Stimulated activated CD4-positive, alpha-beta T cell treated with anti-CD3 and anti-CD28 coated beads, Interleukin-12 subunit alpha, Interleukin-12 subunit beta, amount 100 ng/mL, for 48 hours (primary cell): ENCODE results near the gene IL16.
"Not testable (repeated sequence)": the region's sequence is repeated elsewhere in the genome, so short reads cannot be mapped to it uniquely, and the experiment has no call there.

Experiments used
- DNase-seq, 3 donors: peaks; one replicate each; pipeline ENCODE4 v3.0.0-alpha.2; 2020; ENCODE audit warnings: low read depth in 2 of 3, low spot score in 1 of 3

IL16 gene

GRCh38 chr15:81196576-81197254 lies at the start of gene IL16:
IL16 (plus strand) TSS chr15:81196879; CDS start chr15:81225400, 28,521 bp downstream.
- DNase-seq: no peak

DNA sequence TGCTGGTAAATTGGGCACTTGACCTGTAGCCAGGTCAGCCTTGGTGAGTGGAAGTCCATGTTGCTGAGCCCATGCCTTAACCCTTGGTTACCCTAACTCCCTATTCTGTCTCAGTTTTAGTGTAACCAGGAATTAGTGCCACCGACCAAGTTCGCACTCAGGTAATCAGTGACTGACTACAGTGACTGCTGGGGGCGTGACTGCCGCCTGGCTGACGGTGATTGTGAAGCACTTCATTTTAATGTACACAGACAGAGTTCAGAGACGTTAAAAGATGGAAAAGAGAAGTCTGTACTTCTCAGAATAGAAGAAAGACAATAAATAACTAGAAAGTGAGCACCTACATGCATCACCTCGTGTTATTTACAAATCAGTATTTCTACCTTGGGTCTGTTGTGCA lies 45.3 kb upstream of the IL16 start:
- DNase-seq: no peak

- no peak for DNase-seq
Observed at GRCh38 chr15:81152339-81152738, 44.3 kb upstream of the IL16 start.

- DNase-seq: no peak
Observed at GRCh38 chr15:81152799-81153198, 43.9 kb upstream of the IL16 start.

- DNase-seq: peak in 1 of 3 donors; percentile 15
Observed at GRCh38 chr15:81155375-81156218, 41.1 kb upstream of the IL16 start.

- DNase-seq: no peak
Observed at GRCh38 chr15:81156324-81156723, 40.4 kb upstream of the IL16 start.

DNA sequence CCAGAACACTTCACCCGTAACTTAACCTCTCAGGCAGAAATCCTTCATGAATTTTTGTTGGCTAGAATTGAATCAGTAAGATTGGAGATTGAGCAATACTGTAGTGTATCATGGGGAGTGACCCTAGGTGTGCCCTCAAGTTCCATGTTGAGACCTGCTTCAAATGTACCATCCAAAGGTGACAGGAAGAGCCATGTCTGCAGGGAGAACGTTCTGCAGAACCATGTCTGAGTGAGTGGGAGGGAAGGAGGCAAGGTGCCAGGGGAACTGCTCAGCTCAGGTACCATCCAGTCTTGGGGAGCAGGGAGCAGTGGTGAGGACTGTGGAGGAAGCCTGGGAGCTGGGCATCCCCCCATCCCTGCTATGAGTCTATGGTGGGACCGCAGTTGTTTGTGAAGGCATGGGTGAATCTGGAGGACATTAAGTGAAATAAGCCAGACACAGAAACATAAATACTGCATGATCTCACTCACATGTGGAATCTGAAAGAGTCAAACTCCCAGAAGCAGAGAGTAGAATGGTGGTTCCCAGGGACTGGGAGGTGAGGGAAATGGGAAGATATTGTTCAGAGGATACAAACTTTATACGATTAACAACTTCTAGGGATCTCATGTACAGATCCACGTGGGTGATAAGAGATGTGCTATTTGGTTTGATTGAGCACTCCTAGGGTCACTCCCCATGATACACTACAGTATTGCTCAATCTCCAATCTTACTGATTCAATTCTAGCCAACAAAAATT lies 39.3 kb upstream of the IL16 start:
- no peak for DNase-seq

DNA sequence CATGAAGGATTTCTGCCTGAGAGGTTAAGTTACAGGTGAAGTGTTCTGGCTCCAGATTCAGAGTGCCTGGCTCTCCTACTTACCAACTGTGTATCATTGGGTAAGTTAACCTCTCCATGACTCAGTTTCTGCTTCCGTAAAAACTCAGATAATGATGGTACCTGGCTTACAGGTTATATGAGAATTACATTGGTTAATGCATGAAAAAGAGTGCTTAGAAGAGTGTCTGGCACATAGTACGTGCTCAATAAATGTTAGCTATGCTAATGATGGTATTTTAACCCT lies 38.8 kb upstream of the IL16 start:
- DNase-seq: no peak

DNA sequence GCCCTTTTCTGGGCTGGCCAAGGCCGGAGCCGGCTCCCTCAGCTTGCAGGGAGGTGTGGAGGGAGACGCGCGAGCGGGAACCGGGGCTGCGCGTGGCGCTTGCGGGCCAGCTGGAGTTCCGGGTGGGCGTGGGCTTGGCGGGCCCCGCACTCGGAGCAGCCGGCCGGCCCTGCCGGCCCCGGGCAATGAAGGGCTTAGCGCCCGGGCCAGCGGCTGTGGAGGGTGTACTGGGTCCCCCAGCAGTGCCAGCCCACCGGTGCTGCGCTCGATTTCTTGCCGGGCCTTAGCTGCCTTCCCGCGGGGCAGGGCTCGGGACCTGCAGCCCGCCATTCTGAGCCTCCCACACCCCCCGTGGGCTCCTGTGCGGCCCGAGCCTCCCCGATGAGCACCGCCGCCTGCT lies 38.1 kb upstream of the IL16 start:
- not testable (repeated sequence) for DNase-seq

GRCh38 chr15:81160312-81161159 lies 36.1 kb upstream of the IL16 start:
- no peak for DNase-seq

GRCh38 chr15:81161160-81161673 lies 35.5 kb upstream of the IL16 start:
- no peak for DNase-seq

GRCh38 chr15:81161851-81162250 lies 34.8 kb upstream of the IL16 start:
- peak in 1 of 3 donors; percentile 15 for DNase-seq

- DNase-seq: no peak
Observed at GRCh38 chr15:81163961-81164800, 32.5 kb upstream of the IL16 start.

DNA sequence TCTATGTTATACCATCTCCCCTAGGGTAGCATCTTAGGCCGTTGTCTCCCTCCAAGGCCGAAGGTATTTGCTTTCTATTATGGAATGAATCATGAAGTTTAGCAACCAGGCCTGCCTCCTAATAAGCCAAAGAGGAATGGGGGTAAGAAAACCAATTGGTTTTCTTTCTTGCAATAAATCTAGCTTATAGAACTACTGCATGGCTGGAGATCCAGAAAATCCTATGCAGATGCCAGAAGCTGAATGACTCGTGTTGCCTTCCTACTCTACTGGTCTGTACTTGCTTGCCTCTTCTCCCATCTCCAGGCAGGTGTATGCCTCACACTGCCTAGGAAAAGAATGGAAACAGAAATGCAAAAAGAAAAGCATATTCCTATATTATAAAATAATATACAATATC lies 31.1 kb upstream of the IL16 start:
- no peak for DNase-seq

DNA sequence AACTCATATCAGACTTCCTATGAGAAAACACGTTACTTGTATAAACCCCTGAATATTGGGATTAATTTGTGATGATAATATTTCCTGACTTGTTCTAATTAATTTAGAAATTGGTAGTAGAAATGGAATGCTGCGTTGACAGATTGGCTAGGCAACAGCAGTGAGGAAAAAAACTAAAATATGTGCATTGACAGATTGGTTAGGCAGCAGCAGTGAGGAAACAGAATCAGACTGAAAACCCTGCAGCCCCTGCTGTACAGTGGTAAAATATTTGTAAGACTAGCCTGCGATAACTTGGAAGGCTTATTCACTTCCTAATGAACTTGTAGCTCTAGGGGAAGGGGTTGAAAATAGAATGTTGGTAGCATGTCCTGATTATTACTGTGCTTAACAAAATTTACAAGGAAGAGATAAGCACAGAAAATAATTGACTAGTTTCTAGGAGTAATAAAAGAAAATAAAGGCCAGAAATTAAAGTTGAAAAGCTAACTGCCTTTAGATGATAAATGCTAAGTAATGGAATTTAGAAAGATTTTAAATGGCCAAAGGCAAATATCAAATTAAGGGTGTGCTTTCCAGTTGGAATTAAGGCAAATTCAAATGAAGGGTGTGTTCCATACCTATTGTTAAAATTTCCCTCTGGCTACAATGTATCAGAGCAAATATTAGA lies 29.9 kb upstream of the IL16 start:
- DNase-seq: no peak

DNA sequence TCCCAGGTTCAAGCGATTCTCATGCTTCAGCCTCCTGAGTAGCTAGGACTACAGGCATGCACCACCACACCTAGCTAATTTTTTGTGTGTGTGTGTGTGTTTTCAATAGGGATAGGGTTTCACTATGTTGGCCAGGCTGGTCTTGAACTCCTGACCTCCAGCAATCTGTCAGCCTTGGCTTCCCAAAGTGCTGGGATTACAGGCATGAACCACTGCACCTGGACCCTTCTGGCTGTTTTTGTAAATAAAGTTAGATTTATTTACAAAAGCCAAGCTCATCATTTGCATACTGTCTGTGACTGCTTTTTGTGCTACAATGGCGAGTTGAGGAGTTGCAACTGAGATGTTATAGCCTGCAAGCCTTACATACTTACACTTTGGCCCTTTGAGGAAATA lies 28.6 kb upstream of the IL16 start:
- no peak for DNase-seq

DNA sequence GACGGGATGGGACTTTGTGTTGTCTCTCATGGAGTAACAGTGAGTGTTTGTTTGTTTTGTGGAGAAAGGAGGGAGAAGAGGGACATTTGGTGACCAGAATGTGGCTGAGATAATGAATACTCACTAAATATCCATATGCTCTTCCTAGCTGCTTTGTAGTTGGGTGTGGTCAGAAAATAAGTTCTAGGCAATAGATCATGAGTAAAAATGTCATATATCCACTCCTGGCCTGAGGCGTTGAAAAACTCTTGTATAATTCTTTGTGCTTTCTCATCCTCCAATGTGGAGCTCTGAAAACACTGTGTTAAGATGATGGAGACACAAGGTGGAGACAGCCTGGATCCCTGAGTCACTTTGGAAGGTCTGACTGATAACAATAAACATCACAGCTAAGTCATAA lies 28.0 kb upstream of the IL16 start:
- DNase-seq: no peak

- DNase-seq: no peak
Observed at GRCh38 chr15:81170511-81170910, 26.2 kb upstream of the IL16 start.

GRCh38 chr15:81171286-81171685 lies 25.4 kb upstream of the IL16 start:
- no peak for DNase-seq
